OCI-LY1 (cell line): ENCODE results near the gene PXK.

Experiments
- H2AFZ ChIP-seq: fragments of 200-600 bp; sonication (generic), shearing (Covaris generic); 2 replicates; pipeline ENCODE4 v1.6.0; 2014; ENCODE audit warnings: antibody characterized with exemption, mild to moderate bottlenecking, low read length
- H3F3A ChIP-seq: fragments of 200-600 bp; sonication (generic), shearing (Covaris generic); 2 replicates; pipeline ENCODE4 v1.6.0; 2014; ENCODE audit warnings: mild to moderate bottlenecking, antibody characterized with exemption, low read length, moderate library complexity; ENCODE audit not compliant: insufficient read depth
- H3K27ac ChIP-seq: fragments of 200-600 bp; sonication (generic); 2 replicates; pipeline ENCODE4 v1.5.1; 2014; ENCODE audit warnings: low read length, mixed run types, mild to moderate bottlenecking, low read depth; ENCODE audit not compliant: poor library complexity, severe bottlenecking
- H3K27me3 ChIP-seq: fragments of 200-600 bp; sonication (generic); 2 replicates; pipeline ENCODE4 v1.6.0; 2014; ENCODE audit warnings: antibody characterized with exemption, mild to moderate bottlenecking, low read length, moderate library complexity; ENCODE audit not compliant: insufficient read depth
- H3K36me3 ChIP-seq: fragments of 200-600 bp; sonication (generic); 2 replicates; pipeline ENCODE4 v1.6.1; 2014; ENCODE audit warnings: mild to moderate bottlenecking, antibody characterized with exemption, low read length, moderate library complexity, mixed read lengths; ENCODE audit not compliant: insufficient read depth
- H3K4me1 ChIP-seq: fragments of 200-600 bp; sonication (generic); 2 replicates; pipeline ENCODE4 v1.5.1; 2014; ENCODE audit warnings: mild to moderate bottlenecking, low read length, moderate library complexity; ENCODE audit not compliant: insufficient read depth, severe bottlenecking
- H3K4me2 ChIP-seq: fragments of 200-600 bp; sonication (generic), shearing (Covaris generic); 2 replicates; pipeline ENCODE4 v1.6.1; 2014; ENCODE audit warnings: low read length
- H3K4me3 ChIP-seq: fragments of 200-600 bp; sonication (generic); 2 replicates; pipeline ENCODE4 v1.5.1; 2014; ENCODE audit warnings: low read length, low read depth, mild to moderate bottlenecking, mixed read lengths; ENCODE audit not compliant: poor library complexity, severe bottlenecking
- H3K79me2 ChIP-seq: fragments of 200-600 bp; shearing (Covaris generic); 2 replicates; pipeline ENCODE4 v1.6.1; 2016; ENCODE audit warnings: mixed run types, low read length, mixed read lengths; ENCODE audit not compliant: insufficient read depth
- H3K9ac ChIP-seq: fragments of 200-600 bp; sonication (generic), shearing (Covaris generic); 2 replicates; pipeline ENCODE4 v1.6.1; 2014; ENCODE audit warnings: mild to moderate bottlenecking, low read length, mixed read lengths
- H3K9me2 ChIP-seq: fragments of 200-600 bp; sonication (generic), shearing (Covaris generic); 2 replicates; pipeline ENCODE4 v1.6.1; 2014; ENCODE audit warnings: low read depth, mild to moderate bottlenecking, low read length, mixed read lengths
- H3K9me3 ChIP-seq: fragments of 200-600 bp; shearing (Covaris generic); 2 replicates; pipeline ENCODE4 v1.6.1; 2014; ENCODE audit warnings: low read length, mixed read lengths
- H4K20me1 ChIP-seq: fragments of 200-600 bp; sonication (generic), shearing (Covaris generic); 2 replicates; pipeline ENCODE4 v1.6.0; 2016; ENCODE audit warnings: mild to moderate bottlenecking, low read length; ENCODE audit not compliant: insufficient read depth
- EZH2 ChIP-seq: fragments of 200-600 bp; sonication (generic), shearing (Covaris generic); IDR thresholded peaks from 2 replicates; pipeline ENCODE4 v1.8.0; 2017; ENCODE audit warnings: borderline replicate concordance, mixed run types, mild to moderate bottlenecking, antibody characterized with exemption, low read length, moderate library complexity, mixed read lengths
- TF ChIP-seq, protein P1 (sequence below): fragments of 200-600 bp; sonication (generic), shearing (Covaris generic); IDR thresholded peaks from 2 replicates; pipeline ENCODE4 v1.5.1; 2017; ENCODE audit warnings: mild to moderate bottlenecking, antibody characterized with exemption, low read length, moderate library complexity, mixed read lengths

The PXK gene

DNA sequence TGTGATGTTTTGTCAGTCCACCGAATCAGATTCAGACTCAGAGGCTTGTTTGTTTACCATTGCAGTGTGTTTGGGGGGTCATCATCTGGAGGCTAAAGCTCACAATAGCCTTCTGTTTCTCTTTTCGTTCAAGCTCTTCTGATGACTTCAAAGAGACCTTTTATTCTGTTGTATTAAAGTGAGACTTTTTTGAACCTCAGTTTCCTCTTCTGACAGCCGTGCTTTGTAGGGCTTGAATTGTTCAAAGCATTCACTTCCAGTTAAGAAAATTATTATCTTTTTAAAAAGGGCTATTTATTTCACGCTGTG, 1.3 kb downstream of the PXK start:
- Histone ChIP-seq H3K4me2 (peak overlapping the region; percentile 95), H3K27ac (peak overlapping the region; percentile 92), H3K36me3 (peaks cover 36% of the 10 kb centered on the region), H3K9me2 (no peaks in the 10 kb centered on the region), H4K20me1 (no peaks in the 10 kb centered on the region), H3K79me2 (peaks cover 61% of the 10 kb centered on the region), H3K4me1 (peaks cover 64% of the 10 kb centered on the region), H3K9me3 (no peaks in the 10 kb centered on the region), H3F3A (peaks cover 4% of the 10 kb centered on the region; the same call in 1 of the 2 replicates), H3K9ac (peak overlapping the region; percentile 86), H2AFZ (no peak overlapping the region), H3K4me3 (peak overlapping the region; percentile 98), H3K27me3 (no peaks in the 10 kb centered on the region)
- TF ChIP-seq EZH2: no peak
- TF ChIP-seq, protein P1, sequence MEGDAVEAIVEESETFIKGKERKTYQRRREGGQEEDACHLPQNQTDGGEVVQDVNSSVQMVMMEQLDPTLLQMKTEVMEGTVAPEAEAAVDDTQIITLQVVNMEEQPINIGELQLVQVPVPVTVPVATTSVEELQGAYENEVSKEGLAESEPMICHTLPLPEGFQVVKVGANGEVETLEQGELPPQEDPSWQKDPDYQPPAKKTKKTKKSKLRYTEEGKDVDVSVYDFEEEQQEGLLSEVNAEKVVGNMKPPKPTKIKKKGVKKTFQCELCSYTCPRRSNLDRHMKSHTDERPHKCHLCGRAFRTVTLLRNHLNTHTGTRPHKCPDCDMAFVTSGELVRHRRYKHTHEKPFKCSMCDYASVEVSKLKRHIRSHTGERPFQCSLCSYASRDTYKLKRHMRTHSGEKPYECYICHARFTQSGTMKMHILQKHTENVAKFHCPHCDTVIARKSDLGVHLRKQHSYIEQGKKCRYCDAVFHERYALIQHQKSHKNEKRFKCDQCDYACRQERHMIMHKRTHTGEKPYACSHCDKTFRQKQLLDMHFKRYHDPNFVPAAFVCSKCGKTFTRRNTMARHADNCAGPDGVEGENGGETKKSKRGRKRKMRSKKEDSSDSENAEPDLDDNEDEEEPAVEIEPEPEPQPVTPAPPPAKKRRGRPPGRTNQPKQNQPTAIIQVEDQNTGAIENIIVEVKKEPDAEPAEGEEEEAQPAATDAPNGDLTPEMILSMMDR: no peak

DNA sequence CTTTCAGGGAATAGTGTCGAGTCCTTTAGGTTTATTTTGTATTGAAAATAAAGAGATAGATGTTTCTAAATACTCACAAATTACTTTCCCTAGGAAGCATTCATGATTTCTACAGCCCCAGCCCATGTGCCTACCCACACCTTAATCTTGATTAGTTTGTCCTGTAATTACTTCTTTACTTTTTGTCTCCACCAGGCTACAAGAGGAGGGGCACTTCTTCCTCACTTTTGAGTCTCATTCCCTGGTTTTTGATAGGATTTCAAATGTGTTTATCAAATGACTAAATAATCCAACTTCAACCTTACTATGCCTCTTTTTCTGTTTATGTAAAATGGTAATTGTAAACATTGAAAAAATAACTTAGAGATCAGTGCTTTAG, 1.8 kb downstream of the PXK start:
- H3K9ac ChIP-seq: peak overlapping the region; percentile 86
- peak overlapping the region; percentile 98 for H3K4me3 ChIP-seq
- H3K79me2 ChIP-seq: peaks cover 67% of the 10 kb centered on the region
- H3K9me2 ChIP-seq: no peaks in the 10 kb centered on the region
- H3K27me3 ChIP-seq: no peaks in the 10 kb centered on the region
- TF ChIP-seq, protein P1: no peak
- TF ChIP-seq EZH2: no peak
- no peaks in the 10 kb centered on the region for H4K20me1 ChIP-seq
- peak overlapping the region; percentile 92 for H3K27ac ChIP-seq
- H3K4me2 ChIP-seq: peak overlapping the region; percentile 95
- H3F3A ChIP-seq: no peaks in the 10 kb centered on the region; the same call in 1 of the 2 replicates
- H3K4me1 ChIP-seq: peaks cover 69% of the 10 kb centered on the region
- no peaks in the 10 kb centered on the region for H3K9me3 ChIP-seq
- H3K36me3 ChIP-seq: peaks cover 41% of the 10 kb centered on the region
- no peak overlapping the region for H2AFZ ChIP-seq

GRCh38 chr3:58335652-58335947, 2.9 kb downstream of the PXK start:
- Histone ChIP-seq H3K27ac (peak overlapping the region; percentile 92), H3K79me2 (peaks cover 71% of the 10 kb centered on the region), H3K9me3 (no peaks in the 10 kb centered on the region), H3K9ac (peak overlapping the region; percentile 86), H3K4me1 (peaks cover 74% of the 10 kb centered on the region), H2AFZ (no peak overlapping the region), H3K4me2 (peak overlapping the region; percentile 95), H3F3A (no peaks in the 10 kb centered on the region), H4K20me1 (no peaks in the 10 kb centered on the region), H3K36me3 (peaks cover 52% of the 10 kb centered on the region), H3K9me2 (no peaks in the 10 kb centered on the region), H3K4me3 (peak overlapping the region; percentile 98), H3K27me3 (no peaks in the 10 kb centered on the region)
- TF ChIP-seq, protein P1: no peak
- TF ChIP-seq EZH2: no peak
